Measurements from ENCODE around the gene IFI6. TPM values are rescaled to one million over a fixed set of nuclear protein-coding genes. Genes with fewer than 3 reads are reported as not detected.

The IFI6 gene
- total and polyA plus RNA-seq, 2 of the 13 experiments (the other 11 are each of a cell fraction or from before 2014, with no cell fraction given): 12.9 to 13.2 TPM

- TF ChIP-seq UBTF (CRISPR knock-in tag; IDR thresholded peaks at IDR 0.05) (peak; percentile 32; the same call in 1 of the 2 replicates), FOXA3 (CRISPR knock-in tag; IDR thresholded peaks at IDR 0.05) (peak; percentile 81), KDM6A (CRISPR knock-in tag; IDR thresholded peaks at IDR 0.05; ENCODE audit: low read depth) (no peak), SOX5 (CRISPR knock-in tag; IDR thresholded peaks at IDR 0.05; ENCODE audit: borderline replicate concordance) (peak; percentile 62), GATAD2A (CRISPR knock-in tag; IDR thresholded peaks at IDR 0.05) (peak; percentile 61), ZNF550 (CRISPR knock-in tag; IDR thresholded peaks at IDR 0.05; ENCODE audit: borderline replicate concordance) (no peak), ZNF33A (CRISPR knock-in tag; IDR thresholded peaks at IDR 0.05; ENCODE audit: borderline replicate concordance) (no peak), ZMYM4 (CRISPR knock-in tag; IDR thresholded peaks at IDR 0.05) (no peak), ZNF766 (CRISPR knock-in tag; IDR thresholded peaks at IDR 0.05; ENCODE audit: borderline replicate concordance) (no peak), MEIS1 (CRISPR knock-in tag; IDR thresholded peaks at IDR 0.05; ENCODE audit: borderline replicate concordance) (no peak), PHF21A (CRISPR knock-in tag; IDR thresholded peaks at IDR 0.05) (peak; percentile 40; the same call in 1 of the 2 replicates), ZNF543 (CRISPR knock-in tag; IDR thresholded peaks at IDR 0.05) (0 out of 2 replicates have a peak, but pooled peaks have one; percentile 23), ESRRA (CRISPR knock-in tag; IDR thresholded peaks at IDR 0.05; ENCODE audit: low read depth) (no peak), FOXA1 (IDR thresholded peaks at IDR 0.05) (no peak), FOXA1 (CRISPR knock-in tag; IDR thresholded peaks at IDR 0.05) (peak; percentile 84), BORCS8-MEF2B (CRISPR knock-in tag; IDR thresholded peaks at IDR 0.05) (0 out of 2 replicates have a peak, but pooled peaks have one; percentile 24), ZNF83 (CRISPR knock-in tag; IDR thresholded peaks at IDR 0.05; ENCODE audit: borderline replicate concordance) (no peak), THRA (CRISPR knock-in tag; IDR thresholded peaks at IDR 0.05; ENCODE audit: borderline replicate concordance) (no peak), CEBPB (IDR thresholded peaks at IDR 0.05; ENCODE audit: borderline replicate concordance, low read depth, low read length) (peak; percentile 9; the same call in 1 of the 2 replicates), ZNF737 (CRISPR knock-in tag; IDR thresholded peaks at IDR 0.05; ENCODE audit: borderline replicate concordance) (no peak), ZBTB25 (CRISPR knock-in tag; IDR thresholded peaks at IDR 0.05) (no peak), ZNF614 (CRISPR knock-in tag; IDR thresholded peaks at IDR 0.05; ENCODE audit: borderline replicate concordance) (0 out of 2 replicates have a peak, but pooled peaks have one; percentile 24), CREB1 (IDR thresholded peaks at IDR 0.05) (no peak), CREB1 (CRISPR knock-in tag; IDR thresholded peaks at IDR 0.05) (peak; percentile 38; the same call in 1 of the 2 replicates), ZNF263 (CRISPR knock-in tag; IDR thresholded peaks at IDR 0.05) (no peak)
Observed at GRCh38 chr1:27621051-27621920, 50.7 kb downstream of the IFI6 start (continued).
